HG03558 (cell line): Measurements from ENCODE around the gene SORCS2.

Experiments
- ATAC-seq: cut with Tn5 transposase; IDR thresholded peaks from one replicate; pipeline ENCODE4 v1.9.1; 2021; ENCODE audit warnings: moderate number of reproducible peaks; ENCODE audit not compliant: unreplicated experiment; ENCODE audit errors: extremely low read depth

SORCS2 gene

GRCh38 chr4:7777871-7778509 lies 585.7 kb downstream of the SORCS2 start:
- no peak for ATAC-seq

DNA sequence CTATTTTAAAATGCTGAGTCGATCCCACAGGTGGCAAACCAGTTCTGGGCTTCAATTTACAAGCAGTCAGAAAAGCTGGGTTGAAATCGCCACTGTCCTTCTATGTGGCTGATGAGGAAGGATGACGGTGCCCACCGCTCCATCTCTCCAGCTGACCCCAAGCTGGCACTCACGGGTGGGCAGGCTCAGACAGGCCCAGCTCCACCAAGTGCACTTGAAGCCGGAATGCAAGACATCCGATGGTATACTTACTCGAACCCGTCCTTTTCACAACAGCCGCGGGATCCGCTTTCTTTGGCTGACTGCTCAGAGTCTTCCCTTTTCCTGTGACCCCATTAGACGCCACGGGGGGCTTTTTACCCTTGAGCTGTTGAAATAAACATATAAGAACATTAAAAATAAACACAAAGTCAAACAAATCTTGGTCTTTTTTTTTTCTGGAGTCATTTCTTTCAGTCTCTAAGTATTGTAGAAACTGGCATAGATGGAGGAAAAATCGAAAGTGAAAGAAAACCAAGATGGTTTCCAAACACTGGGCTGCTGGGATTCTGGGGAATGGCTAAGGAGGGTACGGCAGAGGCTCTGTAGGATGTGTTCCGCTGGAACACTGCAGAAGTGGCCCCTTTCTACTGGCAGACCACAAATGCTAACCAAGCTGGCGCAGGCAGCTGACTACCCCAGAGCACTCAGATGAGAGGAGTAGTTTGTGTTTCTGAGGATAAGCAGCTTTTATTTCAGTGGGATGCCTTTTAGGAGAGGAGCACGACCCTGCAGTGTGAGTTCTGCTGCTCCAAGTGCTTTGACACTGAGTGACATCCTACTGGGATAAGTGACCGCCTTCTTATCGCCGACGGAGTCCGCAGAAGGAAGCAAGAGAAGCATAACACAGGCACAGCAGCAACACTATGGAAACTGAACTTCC lies 586.4 kb downstream of the SORCS2 start:
- no peak for ATAC-seq

DNA sequence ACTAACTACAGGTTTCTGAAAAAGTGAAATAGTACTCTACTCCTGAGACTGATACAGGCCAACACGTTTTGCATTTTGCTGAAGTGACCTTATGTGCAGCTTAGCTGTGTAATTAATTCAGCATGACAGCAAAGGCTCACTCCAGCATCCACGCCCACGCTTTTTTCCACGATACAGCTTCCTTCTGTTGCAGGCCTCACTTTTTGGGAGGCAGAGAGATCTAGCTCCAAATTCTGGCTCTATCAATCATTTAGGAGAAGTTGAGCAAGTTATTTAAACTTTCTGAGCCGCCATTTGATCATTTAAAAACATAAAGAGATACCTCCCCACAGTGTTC lies 587.1 kb downstream of the SORCS2 start:
- no peak for ATAC-seq

- ATAC-seq: no peak
These were observed 588.5 kb downstream of the SORCS2 start for GRCh38 chr4:7780751-7781348.

GRCh38 chr4:7781366-7781765 lies 589.0 kb downstream of the SORCS2 start:
- no peak for ATAC-seq

- ATAC-seq: no peak
These were observed 589.7 kb downstream of the SORCS2 start for GRCh38 chr4:7781993-7782392.

DNA sequence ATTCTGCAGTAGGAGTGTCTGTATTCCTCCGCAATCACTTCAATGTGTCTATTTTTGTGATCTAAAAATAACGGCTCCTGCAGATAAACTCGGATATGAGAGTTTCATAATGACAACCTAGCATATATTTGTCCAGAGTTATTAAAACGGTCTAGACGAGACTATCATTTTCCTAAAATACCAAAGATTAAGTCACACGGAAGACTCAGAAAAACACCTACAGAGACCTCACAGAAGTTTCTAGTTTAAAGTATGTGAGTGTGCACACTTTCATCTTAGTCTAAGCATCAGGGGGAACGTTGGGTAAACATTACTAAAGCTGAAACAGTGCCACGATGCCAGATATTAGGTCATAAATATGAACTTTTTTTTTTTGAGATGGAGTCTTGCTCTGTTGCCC lies 590.4 kb downstream of the SORCS2 start:
- ATAC-seq: no peak

DNA sequence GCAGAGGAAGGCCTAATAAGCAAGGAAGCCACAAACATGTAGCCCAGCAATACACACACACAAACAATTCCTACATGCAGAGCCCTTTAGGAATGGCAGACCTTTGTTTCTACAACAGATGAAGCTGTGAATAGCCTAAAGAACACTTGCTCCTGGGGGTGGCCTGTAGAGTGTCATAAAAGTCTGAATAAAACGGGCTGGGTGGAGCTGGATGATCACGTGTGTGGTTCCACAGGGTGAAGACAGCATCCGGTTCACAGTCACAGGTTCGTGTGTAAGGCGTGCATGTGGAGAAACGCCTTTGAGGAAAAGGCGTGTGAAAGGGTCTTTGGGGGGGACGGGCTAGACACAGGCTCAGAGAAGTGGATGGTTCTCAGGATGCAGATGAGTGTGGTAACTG lies 591.2 kb downstream of the SORCS2 start:
- no peak for ATAC-seq

GRCh38 chr4:7784131-7784870 lies 592.0 kb downstream of the SORCS2 start:
- ATAC-seq: no peak

DNA sequence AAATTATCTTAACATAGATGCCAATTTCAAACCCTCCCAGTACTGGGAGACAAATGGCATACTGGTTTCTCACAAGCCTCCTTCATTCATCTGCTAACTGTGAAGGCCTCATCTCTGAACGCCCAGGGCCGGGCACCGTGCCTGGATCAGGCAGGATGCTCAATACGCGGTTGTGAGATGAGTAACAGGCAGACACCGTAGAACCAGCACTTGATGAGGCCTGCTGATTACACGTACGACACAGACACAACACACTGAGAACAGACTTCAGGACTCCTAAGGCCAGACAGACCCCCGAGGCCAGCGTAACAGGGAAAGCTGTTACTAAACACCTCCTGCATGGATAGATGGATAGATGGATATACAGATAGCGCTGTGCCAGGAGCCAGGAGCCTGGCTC lies 592.7 kb downstream of the SORCS2 start:
- no peak for ATAC-seq

- ATAC-seq: no peak
These were observed 593.7 kb downstream of the SORCS2 start for GRCh38 chr4:7786040-7786439.

DNA sequence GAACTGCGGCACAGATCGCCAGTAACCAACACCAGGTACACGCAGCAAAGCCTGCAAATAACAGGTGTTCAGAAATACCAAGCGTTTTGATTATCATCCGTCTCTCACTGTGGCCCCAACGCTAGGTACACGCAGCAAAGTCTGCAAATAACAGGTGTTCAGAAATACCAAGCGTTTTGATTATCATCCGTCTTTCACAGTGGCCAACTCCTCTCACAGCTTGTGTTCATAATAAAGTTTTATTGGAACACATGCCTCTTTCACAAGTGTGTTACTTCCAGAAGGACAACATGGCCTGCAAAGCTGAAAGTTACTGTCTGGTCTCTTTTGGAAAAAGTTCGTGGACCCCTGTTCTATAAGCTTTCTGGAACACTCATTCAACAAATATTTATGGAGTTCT lies 594.2 kb downstream of the SORCS2 start:
- ATAC-seq: no peak

DNA sequence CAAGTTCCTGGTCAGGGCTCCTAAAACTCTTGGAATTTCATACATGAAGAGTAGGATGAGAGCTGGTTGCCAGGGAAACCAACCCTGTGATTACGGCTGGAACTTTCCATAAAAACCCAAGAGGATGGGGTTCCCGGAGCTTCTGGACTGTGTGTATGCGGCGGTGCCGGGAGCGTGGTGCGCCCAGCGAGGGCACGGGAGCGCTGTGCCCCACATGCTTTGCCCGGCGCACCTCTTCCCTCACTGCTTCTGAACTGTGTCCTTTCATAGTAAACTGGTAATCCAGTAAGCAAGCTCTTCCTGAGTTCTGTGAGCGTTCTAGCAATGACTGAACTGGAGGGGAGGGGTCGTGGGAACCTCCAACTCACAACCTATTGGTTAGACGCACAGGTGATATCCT lies 594.7 kb downstream of the SORCS2 start:
- no peak for ATAC-seq

DNA sequence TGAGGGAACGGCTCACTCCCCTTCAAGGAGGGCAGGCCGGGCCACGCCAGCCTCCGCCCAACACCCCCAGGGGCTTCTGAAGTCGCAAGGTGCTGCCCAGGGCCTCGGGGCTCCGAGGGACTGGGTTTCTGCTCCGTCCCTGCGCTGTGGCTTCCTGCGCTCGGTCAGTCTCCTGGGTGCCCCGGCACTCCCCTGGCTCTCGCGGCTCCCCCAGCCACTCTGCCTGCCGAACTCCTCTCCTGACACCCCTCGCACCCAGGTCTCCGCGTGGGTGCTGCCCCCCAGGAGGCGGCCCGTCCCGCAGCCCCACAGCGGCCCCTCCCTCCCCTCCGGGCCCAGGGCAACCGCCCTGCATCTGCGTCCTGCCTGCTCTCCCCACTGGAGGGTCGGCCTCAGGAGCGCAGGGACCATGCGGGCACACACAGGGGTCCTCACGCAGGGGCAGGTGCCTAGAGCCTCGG lies 595.4 kb downstream of the SORCS2 start:
- no peak for ATAC-seq

- ATAC-seq: no peak
These were observed 595.9 kb downstream of the SORCS2 start for GRCh38 chr4:7788193-7788592.

DNA sequence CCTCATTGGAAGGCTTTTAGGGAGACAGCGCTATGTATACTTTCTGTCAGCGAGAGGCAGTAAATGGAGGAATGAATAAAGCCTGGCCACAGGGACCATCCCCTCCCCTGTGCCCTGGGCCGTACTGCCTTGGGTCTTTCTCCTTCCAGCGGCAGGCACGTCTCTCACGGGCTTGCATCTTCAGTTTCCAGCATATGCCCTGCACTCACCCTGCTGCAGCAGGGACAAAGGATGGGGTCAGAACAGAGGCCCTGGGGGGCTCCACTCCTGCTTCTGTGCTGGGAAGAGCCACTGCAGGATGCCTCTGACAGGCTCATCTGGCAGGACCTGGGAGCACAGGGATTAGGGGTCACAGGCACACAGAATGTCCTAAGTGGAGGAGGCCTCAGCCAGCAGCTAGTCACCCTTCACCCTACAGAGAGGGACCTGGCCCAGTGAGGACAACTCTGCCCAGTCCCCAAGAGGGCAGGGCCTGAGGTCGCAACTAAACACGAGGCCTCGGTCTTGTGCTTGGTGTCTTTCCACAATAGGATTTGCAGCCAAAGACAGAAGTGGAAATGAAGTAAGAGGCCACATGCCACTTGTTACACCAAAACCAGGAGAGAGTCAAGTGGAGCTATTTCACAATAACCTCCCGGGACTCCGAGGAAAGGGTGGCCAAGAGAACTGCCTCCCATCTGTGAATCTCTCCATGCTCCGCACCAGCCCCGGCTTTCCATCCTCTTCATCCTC lies 596.5 kb downstream of the SORCS2 start:
- no peak for ATAC-seq

DNA sequence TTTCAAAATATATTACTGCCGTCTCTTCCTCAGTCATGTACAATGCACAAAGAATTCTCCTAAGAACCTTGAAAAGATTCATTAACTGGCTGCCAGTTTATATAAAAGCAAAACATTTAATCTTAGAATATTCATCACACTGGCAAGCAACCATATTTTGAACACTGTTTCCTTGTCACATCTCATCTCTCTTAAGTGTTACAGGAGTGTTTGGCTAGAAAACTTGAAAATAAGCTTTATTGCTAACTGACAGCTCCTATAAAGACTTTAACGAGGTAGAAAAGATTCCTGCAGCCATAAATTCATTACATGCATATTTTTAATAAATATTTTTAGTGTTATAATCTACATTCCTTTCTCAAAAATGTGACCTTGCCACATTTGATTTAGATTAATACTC lies 597.7 kb downstream of the SORCS2 start:
- ATAC-seq: no peak

DNA sequence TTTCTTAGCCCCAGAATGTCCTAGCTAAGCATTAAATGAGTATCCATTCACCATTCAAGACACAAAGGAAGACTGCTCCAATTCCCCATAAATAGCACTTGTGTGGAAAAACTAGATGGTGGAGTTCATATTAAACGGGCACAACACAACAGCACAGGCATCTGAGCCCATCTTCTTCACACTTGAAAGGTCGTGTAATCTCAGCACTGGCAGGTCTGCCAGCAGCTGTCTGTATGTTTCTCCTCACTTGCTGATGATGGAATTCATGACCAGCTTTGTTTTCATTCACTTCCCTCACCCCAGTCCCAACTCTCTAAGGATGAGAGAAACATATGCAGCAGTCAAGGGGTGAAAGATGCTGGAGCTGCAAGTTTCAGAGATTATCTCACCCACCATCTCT lies 598.7 kb downstream of the SORCS2 start:
- ATAC-seq: no peak
